Measurements from ENCODE around the gene NSUN5. TPM values are rescaled to one million over a fixed set of nuclear protein-coding genes. Genes with fewer than 3 reads are reported as not detected.

NSUN5 gene
- total RNA-seq, 1 experiment from 2014 or later: 70.4 TPM

DNA sequence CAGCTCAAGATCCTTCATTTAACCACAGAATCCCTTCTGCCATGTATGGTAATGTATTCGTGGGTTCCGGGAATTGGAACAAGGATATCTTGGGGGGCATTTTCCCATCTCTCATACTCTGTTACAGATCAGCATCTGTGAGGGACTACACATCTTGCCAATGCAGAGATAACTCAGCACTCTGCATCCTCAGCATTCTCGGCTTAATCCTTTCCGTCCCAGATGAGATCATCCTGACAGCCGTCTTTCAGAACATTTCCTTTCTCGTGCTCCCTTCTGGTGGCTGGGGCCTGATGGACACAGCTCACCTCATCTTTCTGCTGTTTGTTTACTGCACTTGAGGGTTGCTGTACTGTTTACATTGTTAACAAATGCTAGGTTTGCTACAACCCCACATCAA, 44.6 kb upstream of the NSUN5 start:
- Histone ChIP-seq H4K20me1 (ENCODE audit: insufficient read depth) (no peaks in the 10 kb centered on the region), H3K36me3 (ENCODE audit: control insufficient read depth in 1 of 2, insufficient read depth in 2 of 2, low read length in 2 of 2) (no peaks in the 10 kb centered on the region), H3K9me2 (ENCODE audit: insufficient read depth) (no peaks in the 10 kb centered on the region), H3K79me2 (ENCODE audit: insufficient read depth, low read length) (no peaks in the 10 kb centered on the region), H3K9ac (ENCODE audit: low read length) (no peak overlapping the region), H3K9me3 (ENCODE audit: control insufficient read depth in 1 of 2, insufficient read depth in 1 of 2, low read depth in 1 of 2, low read length in 2 of 2) (no peaks in the 10 kb centered on the region), H3K4me3 (replicated peaks in 1 of 2; ENCODE audit: low read depth in 1 of 2, low read length in 2 of 2) (no peak overlapping the region), H2AFZ (ENCODE audit: low read depth, low read length, poor library complexity, severe bottlenecking) (no peak overlapping the region), H3K27me3 (ENCODE audit: insufficient read depth, low read length) (no peaks in the 10 kb centered on the region), H3K4me2 (ENCODE audit: low read length) (no peak overlapping the region), H3K4me1 (ENCODE audit: control insufficient read depth in 1 of 2, insufficient read depth in 2 of 2, low read length in 2 of 2) (peaks cover 0 to 3% of the 10 kb centered on the region in 2 experiments; a peak in 1 of 4 replicates), H3K27ac (ENCODE audit: low read depth, low read length) (no peak overlapping the region)
- BruUV-seq (replicated peaks): no TSS peak
- RAD21 ChIA-PET (ENCODE audit: low non-redundant PET in 1 of 2, low total read pairs in 2 of 2, uncharacterized antibody in 2 of 2, unreplicated experiment in 2 of 2): no interaction called here
- no peak for ATAC-seq
- CTCF ChIA-PET: no interaction called here
- intact Hi-C loops (cut with micrococcal nuclease): no loop called here
- TF ChIP-seq, protein P1, sequence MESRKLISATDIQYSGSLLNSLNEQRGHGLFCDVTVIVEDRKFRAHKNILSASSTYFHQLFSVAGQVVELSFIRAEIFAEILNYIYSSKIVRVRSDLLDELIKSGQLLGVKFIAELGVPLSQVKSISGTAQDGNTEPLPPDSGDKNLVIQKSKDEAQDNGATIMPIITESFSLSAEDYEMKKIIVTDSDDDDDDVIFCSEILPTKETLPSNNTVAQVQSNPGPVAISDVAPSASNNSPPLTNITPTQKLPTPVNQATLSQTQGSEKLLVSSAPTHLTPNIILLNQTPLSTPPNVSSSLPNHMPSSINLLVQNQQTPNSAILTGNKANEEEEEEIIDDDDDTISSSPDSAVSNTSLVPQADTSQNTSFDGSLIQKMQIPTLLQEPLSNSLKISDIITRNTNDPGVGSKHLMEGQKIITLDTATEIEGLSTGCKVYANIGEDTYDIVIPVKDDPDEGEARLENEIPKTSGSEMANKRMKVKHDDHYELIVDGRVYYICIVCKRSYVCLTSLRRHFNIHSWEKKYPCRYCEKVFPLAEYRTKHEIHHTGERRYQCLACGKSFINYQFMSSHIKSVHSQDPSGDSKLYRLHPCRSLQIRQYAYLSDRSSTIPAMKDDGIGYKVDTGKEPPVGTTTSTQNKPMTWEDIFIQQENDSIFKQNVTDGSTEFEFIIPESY (IDR thresholded peaks at IDR 0.05; ENCODE audit: extremely low read depth, insufficient replicate concordance, low read length): no peak
- TF ChIP-seq ZFX (IDR thresholded peaks at IDR 0.05): no peak
- no peak for TF ChIP-seq ZNF274 (IDR thresholded peaks at IDR 0.05; ENCODE audit: low read depth, low read length)
- POLR2A ChIA-PET: no interaction called here
- no peak for DNase-seq (ENCODE audit: low read depth, low spot score)

DNA sequence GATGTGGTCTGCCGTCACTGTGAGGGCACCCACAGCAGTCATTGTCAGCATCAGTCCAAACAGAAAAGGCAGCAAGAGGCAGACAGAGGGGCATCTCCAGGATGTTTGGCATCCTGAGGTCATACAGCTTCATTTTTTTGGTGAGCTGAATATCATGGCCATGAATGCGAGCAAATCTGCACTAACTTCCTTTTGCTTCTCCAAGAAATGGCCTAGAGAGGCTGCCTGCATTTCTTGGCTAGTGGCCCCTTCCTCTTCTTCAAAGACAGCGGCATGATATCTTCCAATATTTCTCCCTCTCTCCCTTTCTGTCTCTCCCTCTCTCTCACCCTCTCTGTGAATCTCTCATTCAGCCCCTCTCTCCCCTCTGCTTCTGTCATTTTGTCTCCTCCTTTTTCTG, 44.2 kb upstream of the NSUN5 start:
- no peak for ATAC-seq
- BruUV-seq (replicated peaks): no TSS peak
- Histone ChIP-seq H3K4me1 (ENCODE audit: control insufficient read depth in 1 of 2, insufficient read depth in 2 of 2, low read length in 2 of 2) (peaks cover 0 to 3% of the 10 kb centered on the region in 2 experiments; a peak in 1 of 4 replicates), H2AFZ (ENCODE audit: low read depth, low read length, poor library complexity, severe bottlenecking) (no peak overlapping the region), H3K4me3 (replicated peaks in 1 of 2; ENCODE audit: low read depth in 1 of 2, low read length in 2 of 2) (no peak overlapping the region), H3K9me2 (ENCODE audit: insufficient read depth) (no peaks in the 10 kb centered on the region), H3K36me3 (ENCODE audit: control insufficient read depth in 1 of 2, insufficient read depth in 2 of 2, low read length in 2 of 2) (no peaks in the 10 kb centered on the region), H3K27ac (ENCODE audit: low read depth, low read length) (no peak overlapping the region), H3K27me3 (ENCODE audit: insufficient read depth, low read length) (no peaks in the 10 kb centered on the region), H4K20me1 (ENCODE audit: insufficient read depth) (no peaks in the 10 kb centered on the region), H3K9ac (ENCODE audit: low read length) (no peak overlapping the region), H3K4me2 (ENCODE audit: low read length) (no peak overlapping the region), H3K79me2 (ENCODE audit: insufficient read depth, low read length) (no peaks in the 10 kb centered on the region), H3K9me3 (ENCODE audit: control insufficient read depth in 1 of 2, insufficient read depth in 1 of 2, low read depth in 1 of 2, low read length in 2 of 2) (no peaks in the 10 kb centered on the region)
- RAD21 ChIA-PET (ENCODE audit: low non-redundant PET in 1 of 2, low total read pairs in 2 of 2, uncharacterized antibody in 2 of 2, unreplicated experiment in 2 of 2): no interaction called here
- intact Hi-C loops (cut with micrococcal nuclease): no loop called here
- DNase-seq (ENCODE audit: low read depth, low spot score): no peak
- CTCF ChIA-PET: no interaction called here
- TF ChIP-seq SP1 (IDR thresholded peaks at IDR 0.05; ENCODE audit: low read depth) (no peak), EZH2 (IDR thresholded peaks at IDR 0.05) (no peak), ZNF274 (IDR thresholded peaks at IDR 0.05; ENCODE audit: low read depth, low read length) (no peak), TCF7L2 (IDR thresholded peaks at IDR 0.05; ENCODE audit: borderline replicate concordance, extremely low read depth, insufficient read depth, insufficient read length) (no peak), SIN3A (IDR thresholded peaks at IDR 0.05; ENCODE audit: low read depth) (no peak)
- TF ChIP-seq, protein P2, sequence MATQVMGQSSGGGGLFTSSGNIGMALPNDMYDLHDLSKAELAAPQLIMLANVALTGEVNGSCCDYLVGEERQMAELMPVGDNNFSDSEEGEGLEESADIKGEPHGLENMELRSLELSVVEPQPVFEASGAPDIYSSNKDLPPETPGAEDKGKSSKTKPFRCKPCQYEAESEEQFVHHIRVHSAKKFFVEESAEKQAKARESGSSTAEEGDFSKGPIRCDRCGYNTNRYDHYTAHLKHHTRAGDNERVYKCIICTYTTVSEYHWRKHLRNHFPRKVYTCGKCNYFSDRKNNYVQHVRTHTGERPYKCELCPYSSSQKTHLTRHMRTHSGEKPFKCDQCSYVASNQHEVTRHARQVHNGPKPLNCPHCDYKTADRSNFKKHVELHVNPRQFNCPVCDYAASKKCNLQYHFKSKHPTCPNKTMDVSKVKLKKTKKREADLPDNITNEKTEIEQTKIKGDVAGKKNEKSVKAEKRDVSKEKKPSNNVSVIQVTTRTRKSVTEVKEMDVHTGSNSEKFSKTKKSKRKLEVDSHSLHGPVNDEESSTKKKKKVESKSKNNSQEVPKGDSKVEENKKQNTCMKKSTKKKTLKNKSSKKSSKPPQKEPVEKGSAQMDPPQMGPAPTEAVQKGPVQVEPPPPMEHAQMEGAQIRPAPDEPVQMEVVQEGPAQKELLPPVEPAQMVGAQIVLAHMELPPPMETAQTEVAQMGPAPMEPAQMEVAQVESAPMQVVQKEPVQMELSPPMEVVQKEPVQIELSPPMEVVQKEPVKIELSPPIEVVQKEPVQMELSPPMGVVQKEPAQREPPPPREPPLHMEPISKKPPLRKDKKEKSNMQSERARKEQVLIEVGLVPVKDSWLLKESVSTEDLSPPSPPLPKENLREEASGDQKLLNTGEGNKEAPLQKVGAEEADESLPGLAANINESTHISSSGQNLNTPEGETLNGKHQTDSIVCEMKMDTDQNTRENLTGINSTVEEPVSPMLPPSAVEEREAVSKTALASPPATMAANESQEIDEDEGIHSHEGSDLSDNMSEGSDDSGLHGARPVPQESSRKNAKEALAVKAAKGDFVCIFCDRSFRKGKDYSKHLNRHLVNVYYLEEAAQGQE (IDR thresholded peaks at IDR 0.05; ENCODE audit: low read depth): no peak
- POLR2A ChIA-PET: no interaction called here

Measured in HCT116 (cell line).